Peyer's patch (tissue), 4 donors: ENCODE data around the gene DVL1. TPM values are rescaled to one million over a fixed set of nuclear protein-coding genes. Genes with fewer than 3 reads are reported as not detected.

Source experiments
- DNase-seq, 3 donors: peaks; one replicate each; pipeline ENCODE4 v3.0.0-alpha.2; 2017 to 2019
- H3K27ac ChIP-seq, 4 donors: fragments of 200-600 bp; sonication (generic); one replicate each; pipeline ENCODE4 v1.5.1; 2016 to 2019
- H3K27me3 ChIP-seq, 2 donors: fragments of 200-600 bp; sonication (generic); one replicate each; pipeline ENCODE4 v1.5.1; 2019
- H3K36me3 ChIP-seq, 3 donors: fragments of 200-600 bp; sonication (generic); one replicate each; pipeline ENCODE4 v1.5.1; 2016 to 2019
- H3K4me1 ChIP-seq, 4 donors: fragments of 200-600 bp; sonication (generic); one replicate each; pipeline ENCODE4 v1.5.1; 2016 to 2019
- H3K4me3 ChIP-seq, 4 donors: fragments of 200-600 bp; sonication (generic); 1 replicate in 3 of 4; 2 replicates in 1 of 4; pipeline ENCODE4 v1.5.1; 2016 to 2019; ENCODE audit warnings: mild to moderate bottlenecking in 1 of 4
- H3K9me3 ChIP-seq, 4 donors: fragments of 200-600 bp; sonication (generic); one replicate each; pipeline ENCODE4 v1.5.1; 2016 to 2019; ENCODE audit warnings: mild to moderate bottlenecking in 1 of 4
- POLR2A ChIP-seq, 2 donors: fragments of 450-650 bp; IDR thresholded peaks; one replicate each; pipeline ENCODE4 v1.5.1; 2017; ENCODE audit warnings: antibody characterized with exemption in 2 of 2, mild to moderate bottlenecking in 2 of 2, moderate library complexity in 2 of 2
- total RNA-seq, 4 donors: library from RNA; depleted of rRNA; stranded (reverse); fragments of >200 nt; gene quantifications; one replicate each; pipeline ENCODE4 v1.1.0, GENCODE V29; 2016
- TF ChIP-seq, protein P1 (sequence below), 6 experiments: fragments of 450-650 bp in 4 of 6; fragments of 200-600 bp in 2 of 6; sonication (generic) in 1 of 6; IDR thresholded peaks; one replicate each; pipeline ENCODE4 v1.5.1; 2017 to 2019; ENCODE audit warnings: antibody characterized with exemption in 6 of 6, mild to moderate bottlenecking in 3 of 6, moderate library complexity in 1 of 6

The DVL1 gene
- total RNA-seq, 4 donors from 2014 or later, result 76.0 to 196 (median 164) TPM

DNA sequence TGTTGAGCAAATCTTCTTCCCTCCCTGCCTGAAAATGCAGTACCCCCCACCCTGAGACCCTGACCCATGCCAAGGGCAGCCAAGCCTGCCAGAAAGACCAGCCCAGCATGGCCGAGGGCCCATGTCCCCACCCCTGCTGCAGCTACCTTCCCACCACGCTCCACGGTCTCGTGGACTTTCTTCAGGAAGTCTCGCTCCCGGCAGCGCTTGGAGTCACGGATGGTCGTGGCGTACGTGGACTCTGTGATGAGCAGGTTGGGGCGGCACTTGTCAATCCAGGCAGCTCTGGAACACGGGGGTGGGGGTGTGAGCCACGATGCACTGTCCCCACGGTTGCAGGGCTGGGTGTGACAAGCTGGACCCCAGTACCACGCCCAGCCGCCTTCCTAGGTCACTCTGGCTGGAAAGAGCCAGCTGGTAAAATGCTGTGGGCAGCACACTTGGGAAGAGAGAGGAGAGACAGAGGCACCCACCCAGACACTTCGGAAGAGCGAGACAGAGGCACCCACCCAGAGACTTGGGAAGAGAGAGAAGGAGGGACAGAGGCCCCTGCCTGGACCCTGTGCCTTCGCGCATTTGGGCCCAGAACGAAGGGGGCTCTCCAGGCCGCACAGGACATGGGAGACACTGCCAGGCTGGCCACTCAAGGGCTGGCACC lies 34.4 kb downstream of the DVL1 start:
- Histone ChIP-seq H3K4me1 (peaks cover 0 to 15% (median under 1%) of the 10 kb centered on the region in 4 donors), H3K36me3 (peaks cover 0 to 80% (median 0%) of the 10 kb centered on the region in 3 donors), H3K4me3 (no peak overlapping the region), H3K27me3 (no peaks in the 10 kb centered on the region), H3K9me3 (no peaks in the 10 kb centered on the region), H3K27ac (no peak overlapping the region)
- TF ChIP-seq POLR2A (IDR thresholded peaks at IDR 0.05), result no peak
- TF ChIP-seq, protein P1, sequence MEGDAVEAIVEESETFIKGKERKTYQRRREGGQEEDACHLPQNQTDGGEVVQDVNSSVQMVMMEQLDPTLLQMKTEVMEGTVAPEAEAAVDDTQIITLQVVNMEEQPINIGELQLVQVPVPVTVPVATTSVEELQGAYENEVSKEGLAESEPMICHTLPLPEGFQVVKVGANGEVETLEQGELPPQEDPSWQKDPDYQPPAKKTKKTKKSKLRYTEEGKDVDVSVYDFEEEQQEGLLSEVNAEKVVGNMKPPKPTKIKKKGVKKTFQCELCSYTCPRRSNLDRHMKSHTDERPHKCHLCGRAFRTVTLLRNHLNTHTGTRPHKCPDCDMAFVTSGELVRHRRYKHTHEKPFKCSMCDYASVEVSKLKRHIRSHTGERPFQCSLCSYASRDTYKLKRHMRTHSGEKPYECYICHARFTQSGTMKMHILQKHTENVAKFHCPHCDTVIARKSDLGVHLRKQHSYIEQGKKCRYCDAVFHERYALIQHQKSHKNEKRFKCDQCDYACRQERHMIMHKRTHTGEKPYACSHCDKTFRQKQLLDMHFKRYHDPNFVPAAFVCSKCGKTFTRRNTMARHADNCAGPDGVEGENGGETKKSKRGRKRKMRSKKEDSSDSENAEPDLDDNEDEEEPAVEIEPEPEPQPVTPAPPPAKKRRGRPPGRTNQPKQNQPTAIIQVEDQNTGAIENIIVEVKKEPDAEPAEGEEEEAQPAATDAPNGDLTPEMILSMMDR (IDR thresholded peaks at IDR 0.05), result no peak
- DNase-seq, result no peak

DNA sequence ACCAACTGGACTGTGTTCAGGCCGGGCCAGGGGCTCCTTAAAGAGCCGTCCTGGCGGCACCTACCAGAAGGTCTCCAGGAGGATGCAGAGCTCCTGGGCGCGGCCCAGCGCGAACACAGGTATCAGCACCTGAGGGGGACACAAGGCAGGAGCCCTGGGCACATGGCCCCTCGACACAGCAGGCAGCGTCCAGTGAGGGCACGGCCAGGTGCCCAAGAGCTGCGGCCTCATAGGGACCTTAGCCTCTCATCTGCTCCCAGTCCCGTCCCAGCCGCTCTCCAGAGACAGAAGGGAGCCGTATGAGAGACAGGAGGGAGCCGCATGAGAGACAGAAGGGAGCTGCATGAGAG lies 35.0 kb downstream of the DVL1 start:
- DNase-seq, result no peak
- H3K36me3 ChIP-seq, result peaks cover 0 to 74% (median 0%) of the 10 kb centered on the region in 3 donors
- TF ChIP-seq POLR2A (IDR thresholded peaks at IDR 0.05), result no peak
- TF ChIP-seq, protein P1 (IDR thresholded peaks at IDR 0.05), result no peak
- H3K27ac ChIP-seq, result no peak overlapping the region
- no peaks in the 10 kb centered on the region for H3K9me3 ChIP-seq
- peaks cover 0 to 21% (median 5%) of the 10 kb centered on the region in 4 donors for H3K4me1 ChIP-seq
- H3K27me3 ChIP-seq, result no peaks in the 10 kb centered on the region
- no peak overlapping the region for H3K4me3 ChIP-seq

DNA sequence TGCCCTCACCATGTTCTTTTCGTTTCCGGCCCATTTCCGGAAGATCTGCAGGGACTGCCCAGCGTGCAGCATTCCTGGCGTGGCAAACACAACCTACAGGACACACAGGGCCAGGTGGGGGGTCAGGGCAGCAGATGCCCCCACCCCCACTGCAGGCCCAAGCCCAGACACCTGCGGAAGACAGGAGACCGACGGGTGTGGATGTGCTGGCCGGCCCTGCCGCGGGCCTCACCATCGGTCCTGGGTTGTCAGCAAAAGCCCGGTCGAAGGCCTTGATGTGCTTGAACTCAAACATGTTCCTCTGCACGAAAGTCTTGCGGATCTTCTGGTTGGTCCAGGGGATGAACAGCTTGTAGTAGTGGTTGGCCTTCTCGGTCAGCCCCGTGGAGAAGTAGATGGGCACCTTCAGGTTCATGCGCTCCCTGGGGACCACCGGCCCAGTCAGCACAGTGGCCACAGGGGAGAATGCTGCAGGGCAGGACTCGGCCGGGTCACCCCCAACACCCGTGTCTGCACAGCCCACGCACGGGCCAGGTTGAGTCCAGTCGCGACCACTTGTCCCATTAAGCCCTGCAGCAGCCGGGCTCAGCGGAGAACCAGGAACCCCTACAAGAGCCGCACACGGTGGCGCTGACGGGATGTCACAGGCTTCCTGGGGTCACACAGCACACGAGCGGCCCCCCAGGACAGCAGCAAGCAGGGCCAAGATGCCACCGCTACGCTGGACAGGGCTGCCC lies 35.5 kb downstream of the DVL1 start:
- Histone ChIP-seq H3K4me1 (peaks cover 0 to 24% (median 8%) of the 10 kb centered on the region in 4 donors), H3K27ac (no peak overlapping the region), H3K36me3 (peaks cover 0 to 69% (median 0%) of the 10 kb centered on the region in 3 donors), H3K27me3 (no peaks in the 10 kb centered on the region), H3K4me3 (no peak overlapping the region), H3K9me3 (no peaks in the 10 kb centered on the region)
- no peak for DNase-seq
- no peak for TF ChIP-seq POLR2A (IDR thresholded peaks at IDR 0.05)
- TF ChIP-seq, protein P1 (IDR thresholded peaks at IDR 0.05), result no peak

DNA sequence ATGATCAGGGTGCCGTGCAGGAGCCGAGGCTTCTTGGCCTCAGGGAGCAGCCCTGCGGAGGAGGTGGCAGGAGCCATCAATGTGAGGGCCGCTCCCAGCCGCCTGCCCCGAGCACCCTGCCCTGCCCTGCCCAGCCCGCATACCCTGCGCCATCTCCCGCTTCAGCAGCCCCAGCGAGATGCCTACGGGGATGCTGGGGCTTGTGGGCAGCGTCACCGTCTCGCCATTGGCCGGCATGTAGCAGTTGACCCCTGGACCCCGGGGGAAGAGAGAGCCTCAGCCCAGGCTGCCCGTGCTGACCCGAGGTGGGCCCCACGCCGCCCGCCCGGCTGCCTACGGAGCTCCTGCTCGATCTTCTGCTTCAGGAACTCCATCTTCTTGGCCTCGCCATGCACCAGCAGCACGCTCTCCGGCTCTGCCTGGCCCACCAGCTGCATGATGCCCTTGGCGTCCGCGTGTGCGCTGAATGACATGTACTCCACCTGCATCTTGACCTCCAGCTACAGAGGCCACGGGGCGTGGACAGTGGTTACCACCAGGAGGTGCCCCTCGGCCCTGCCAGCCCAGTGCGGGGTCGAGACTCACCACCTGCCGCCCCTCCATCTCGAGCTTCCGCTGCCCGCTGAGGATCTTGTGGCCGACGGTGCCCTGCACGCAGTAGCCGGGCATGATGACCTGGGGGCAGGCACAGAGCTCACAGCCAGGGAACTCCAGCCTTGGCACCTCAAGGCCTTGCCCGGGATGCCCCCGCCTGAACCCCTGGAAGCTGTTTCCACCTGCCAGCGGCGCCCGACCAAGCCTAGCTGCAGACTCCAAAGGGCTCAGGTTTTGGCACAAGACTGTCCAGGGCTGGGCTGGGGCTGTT lies 36.5 kb downstream of the DVL1 start:
- TF ChIP-seq, protein P1 (IDR thresholded peaks at IDR 0.05), result no peak
- no peak for TF ChIP-seq POLR2A (IDR thresholded peaks at IDR 0.05)
- peaks cover 0 to 67% (median 0%) of the 10 kb centered on the region in 3 donors for H3K36me3 ChIP-seq
- H3K4me3 ChIP-seq, result no peak overlapping the region
- DNase-seq, result no peak
- no peak overlapping the region for H3K27ac ChIP-seq
- H3K9me3 ChIP-seq, result no peaks in the 10 kb centered on the region
- no peaks in the 10 kb centered on the region for H3K27me3 ChIP-seq
- H3K4me1 ChIP-seq, result peaks cover 0 to 18% (median 8%) of the 10 kb centered on the region in 4 donors
